ENCODE measurements around the gene RECQL5.

Gene RECQL5

DNA sequence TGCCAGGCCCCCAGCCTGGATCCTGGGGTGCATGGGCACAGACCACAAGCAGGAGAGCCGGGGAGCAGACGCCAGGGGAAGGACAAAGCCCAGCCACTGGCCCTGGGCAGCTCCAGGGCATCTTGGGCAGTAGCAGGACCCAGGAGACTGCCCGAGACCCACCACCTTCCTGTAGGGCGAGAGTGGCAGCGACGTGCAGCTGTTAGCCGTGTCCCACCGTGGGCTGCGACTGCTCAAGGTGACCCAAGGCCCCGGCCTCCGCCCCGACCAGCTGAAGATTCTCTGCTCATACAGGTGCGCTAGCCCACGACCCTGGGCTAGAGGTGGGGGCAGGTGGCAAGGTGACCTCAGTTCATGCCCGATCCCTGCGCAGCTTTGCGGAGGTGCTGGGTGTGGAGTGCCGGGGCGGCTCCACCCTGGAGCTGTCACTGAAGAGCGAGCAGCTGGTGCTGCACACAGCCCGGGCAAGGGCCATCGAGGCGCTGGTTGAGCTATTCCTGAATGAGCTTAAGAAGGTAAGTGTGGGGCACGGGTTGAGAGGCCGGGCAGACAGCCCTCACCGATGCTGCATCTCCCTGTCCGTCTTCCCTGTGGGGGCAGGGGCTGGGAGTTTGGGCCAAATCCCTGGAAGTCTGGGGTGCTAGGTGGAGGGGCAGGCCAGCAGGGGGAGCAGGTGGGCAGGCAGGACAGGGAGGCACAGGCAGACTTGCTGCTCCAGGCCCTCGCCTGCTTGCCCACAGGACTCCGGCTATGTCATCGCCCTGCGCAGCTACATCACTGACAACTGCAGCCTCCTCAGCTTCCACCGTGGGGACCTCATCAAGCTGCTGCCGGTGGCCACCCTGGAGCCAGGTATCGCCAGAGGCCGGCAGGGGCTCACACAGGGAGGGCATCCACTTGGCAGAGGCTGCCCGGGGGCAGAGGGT is 47.2 kb downstream of the RECQL5 start:
- TF ChIP-seq, protein P1, sequence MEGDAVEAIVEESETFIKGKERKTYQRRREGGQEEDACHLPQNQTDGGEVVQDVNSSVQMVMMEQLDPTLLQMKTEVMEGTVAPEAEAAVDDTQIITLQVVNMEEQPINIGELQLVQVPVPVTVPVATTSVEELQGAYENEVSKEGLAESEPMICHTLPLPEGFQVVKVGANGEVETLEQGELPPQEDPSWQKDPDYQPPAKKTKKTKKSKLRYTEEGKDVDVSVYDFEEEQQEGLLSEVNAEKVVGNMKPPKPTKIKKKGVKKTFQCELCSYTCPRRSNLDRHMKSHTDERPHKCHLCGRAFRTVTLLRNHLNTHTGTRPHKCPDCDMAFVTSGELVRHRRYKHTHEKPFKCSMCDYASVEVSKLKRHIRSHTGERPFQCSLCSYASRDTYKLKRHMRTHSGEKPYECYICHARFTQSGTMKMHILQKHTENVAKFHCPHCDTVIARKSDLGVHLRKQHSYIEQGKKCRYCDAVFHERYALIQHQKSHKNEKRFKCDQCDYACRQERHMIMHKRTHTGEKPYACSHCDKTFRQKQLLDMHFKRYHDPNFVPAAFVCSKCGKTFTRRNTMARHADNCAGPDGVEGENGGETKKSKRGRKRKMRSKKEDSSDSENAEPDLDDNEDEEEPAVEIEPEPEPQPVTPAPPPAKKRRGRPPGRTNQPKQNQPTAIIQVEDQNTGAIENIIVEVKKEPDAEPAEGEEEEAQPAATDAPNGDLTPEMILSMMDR (IDR thresholded peaks at IDR 0.05; ENCODE audit: insufficient read depth, low read depth, low read length, missing control alignments), result peak; percentile 45
- no peak overlapping the region for H3K4me3 ChIP-seq (ENCODE audit: low read length)
- peak; percentile 45 for DNase-seq (ENCODE audit: low read depth)

DNA sequence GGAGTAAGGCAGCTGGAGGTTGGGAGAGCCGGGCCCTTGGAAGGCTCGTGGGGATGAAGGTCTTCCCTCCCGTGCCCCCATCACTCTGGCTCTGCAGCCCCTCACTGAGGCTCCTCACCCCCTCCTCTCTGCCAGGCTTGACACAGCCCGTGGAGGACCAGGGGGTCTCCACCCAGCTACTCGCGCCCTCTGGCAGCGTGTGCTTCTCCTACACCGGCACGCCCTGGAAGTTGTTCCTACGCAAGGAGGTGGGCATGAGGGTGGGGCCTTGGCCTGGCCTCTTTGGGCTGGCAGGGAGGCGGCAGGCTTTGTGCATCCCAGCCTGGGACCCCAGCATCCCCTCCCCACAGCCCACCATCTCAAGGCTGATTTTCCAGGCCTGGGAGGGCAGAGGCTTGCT is 49.3 kb downstream of the RECQL5 start:
- TF ChIP-seq, protein P1 (IDR thresholded peaks at IDR 0.05; ENCODE audit: insufficient read depth, low read depth, low read length, missing control alignments), result no peak
- DNase-seq (ENCODE audit: low read depth), result no peak

DNA sequence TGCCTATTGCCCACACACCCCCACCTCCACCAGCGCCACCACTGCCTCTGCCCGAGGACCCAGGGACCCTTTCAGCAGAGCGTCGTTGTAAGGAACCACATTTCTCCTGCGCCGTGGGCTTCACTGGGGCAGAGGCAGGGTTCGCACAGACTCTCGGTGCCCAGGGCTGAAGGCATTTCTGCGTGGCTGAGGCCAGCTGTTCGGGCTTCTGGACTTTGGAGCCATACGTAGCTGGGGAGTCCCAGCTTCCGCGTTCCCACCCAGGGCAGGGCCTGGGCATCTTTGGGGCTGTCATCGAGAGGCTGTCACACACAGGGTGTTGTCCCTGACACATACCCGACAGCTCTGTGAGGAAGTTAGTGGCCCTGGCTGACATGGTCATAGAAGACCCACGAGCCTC is 49.7 kb downstream of the RECQL5 start:
- no peak overlapping the region for H3K4me3 ChIP-seq (ENCODE audit: low read length)
- TF ChIP-seq, protein P1 (IDR thresholded peaks at IDR 0.05; ENCODE audit: insufficient read depth, low read depth, low read length, missing control alignments), result no peak
- DNase-seq (ENCODE audit: low read depth), result no peak

More for the DNA sequence above, 49.3 kb downstream of the RECQL5 start:
- no peak overlapping the region for H3K4me3 ChIP-seq (ENCODE audit: low read length)

DNA sequence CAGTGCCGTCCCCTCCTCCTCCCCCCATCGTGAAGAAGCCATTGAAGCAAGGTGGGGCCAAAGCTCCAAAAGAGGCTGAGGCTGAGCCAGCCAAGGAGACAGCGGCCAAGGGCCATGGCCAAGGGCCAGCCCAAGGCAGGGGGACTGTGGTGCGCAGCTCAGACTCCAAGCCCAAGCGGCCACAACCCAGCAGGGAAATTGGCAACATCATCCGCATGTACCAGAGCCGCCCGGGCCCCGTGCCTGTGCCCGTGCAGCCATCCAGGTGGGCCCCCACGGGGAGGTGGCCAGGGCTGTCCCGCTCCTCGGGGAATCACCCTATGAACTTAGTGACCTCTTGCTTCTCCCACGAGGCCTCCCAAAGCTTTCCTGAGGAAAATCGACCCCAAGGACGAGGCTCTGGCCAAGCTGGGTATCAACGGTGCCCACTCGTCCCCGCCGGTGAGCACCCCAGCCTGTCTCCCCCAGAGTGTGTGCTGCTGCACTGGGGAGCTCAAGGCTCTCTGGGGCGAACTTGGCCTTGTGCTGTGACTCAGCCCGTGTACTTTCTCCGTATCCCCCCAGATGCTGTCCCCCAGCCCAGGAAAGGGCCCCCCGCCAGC is 50.3 kb downstream of the RECQL5 start:
- TF ChIP-seq, protein P1 (IDR thresholded peaks at IDR 0.05; ENCODE audit: insufficient read depth, low read depth, low read length, missing control alignments), result no peak
- DNase-seq (ENCODE audit: low read depth), result no peak
- H3K4me3 ChIP-seq (ENCODE audit: low read length), result no peak overlapping the region

DNA sequence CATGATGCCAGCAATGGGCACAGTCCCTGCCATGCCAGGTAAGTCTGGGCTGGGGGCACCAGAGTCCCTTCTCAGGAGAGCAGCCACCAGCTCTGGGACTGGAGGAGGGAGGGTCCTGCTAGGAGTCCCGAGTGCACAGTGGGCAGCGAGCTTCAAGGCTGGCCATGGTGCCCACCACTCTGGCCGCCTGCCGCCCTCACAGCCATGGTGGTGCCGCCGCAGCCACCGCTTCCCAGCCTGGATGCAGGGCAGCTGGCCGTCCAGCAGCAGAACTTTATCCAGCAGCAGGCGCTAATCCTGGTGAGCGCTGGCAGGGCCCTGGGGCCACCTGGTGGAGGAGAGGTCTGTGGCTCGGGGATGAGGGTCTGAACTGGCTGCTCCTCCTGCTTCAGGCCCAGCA is 51.7 kb downstream of the RECQL5 start:
- no peak for DNase-seq (ENCODE audit: low read depth)
- TF ChIP-seq, protein P1 (IDR thresholded peaks at IDR 0.05; ENCODE audit: insufficient read depth, low read depth, low read length, missing control alignments), result no peak
- H3K4me3 ChIP-seq (ENCODE audit: low read length), result no peak overlapping the region

DNA sequence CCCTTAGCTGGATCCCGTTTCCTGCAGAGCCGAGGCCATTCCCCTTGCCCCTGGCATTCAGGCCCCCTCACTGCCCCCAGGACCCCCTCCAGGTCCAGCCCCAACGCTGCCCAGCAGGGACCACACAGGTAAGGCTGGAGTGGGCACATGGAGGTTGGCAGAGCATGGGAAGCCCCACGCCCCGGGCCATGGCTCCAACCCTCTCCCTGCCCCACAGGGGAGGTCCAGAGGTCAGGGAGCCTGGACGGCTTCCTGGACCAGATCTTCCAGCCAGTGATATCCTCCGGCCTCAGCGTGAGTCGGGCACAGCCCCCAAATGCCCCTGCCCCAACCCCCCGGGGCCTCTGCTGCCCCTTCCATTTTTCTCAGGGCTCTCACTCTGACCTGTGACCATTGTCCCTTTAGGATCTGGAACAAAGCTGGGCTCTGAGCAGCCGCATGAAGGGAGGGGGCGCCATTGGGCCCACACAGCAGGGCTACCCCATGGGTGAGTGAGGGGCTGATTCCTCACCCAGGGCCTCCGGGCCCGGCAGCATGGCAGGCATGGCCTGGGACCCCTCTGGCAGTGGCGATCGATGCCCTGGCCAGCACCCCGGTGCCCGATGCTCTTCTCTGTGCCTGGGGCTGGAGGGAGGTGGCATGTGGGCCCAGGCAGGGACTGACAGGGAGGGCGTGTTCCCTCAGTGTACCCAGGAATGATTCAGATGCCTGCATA is 52.2 kb downstream of the RECQL5 start:
- DNase-seq (ENCODE audit: low read depth), result no peak
- no peak overlapping the region for H3K4me3 ChIP-seq (ENCODE audit: low read length)
- TF ChIP-seq, protein P1 (IDR thresholded peaks at IDR 0.05; ENCODE audit: insufficient read depth, low read depth, low read length, missing control alignments), result no peak

Measured in epithelial cell of esophagus (primary cell).